Motor neuron (in vitro differentiated cells): ENCODE measurements around the gene DAP. TPM values are rescaled to one million over a fixed set of nuclear protein-coding genes. Genes with fewer than 3 reads are reported as not detected.
"Not testable (repeated sequence)": the region's sequence is repeated elsewhere in the genome, so short reads cannot be mapped to it uniquely, and the experiment has no call there.

ENCODE experiments used
- ATAC-seq, 8 experiments: fragments of 200-7000 bp; cut with Tn5 transposase; replicated peaks in 6 of 8; 2 replicates each; pipeline ENCODE4 v1.8.0; 2021; ENCODE audit warnings: mild to moderate bottlenecking in 8 of 8, moderate library complexity in 8 of 8
- H3K27ac ChIP-seq, 2 donors: fragments of 250-450 bp; sonication (Bioruptor Pico); 2 replicates each; pipeline ENCODE4 v1.9.0; 2021; ENCODE audit warnings: antibody characterized with exemption in 2 of 2, mild to moderate bottlenecking in 2 of 2, moderate library complexity in 1 of 2
- H3K4me1 ChIP-seq, 2 donors: fragments of 250-450 bp; sonication (Bioruptor Pico); replicated peaks in 1 of 2; 2 replicates each; pipeline ENCODE4 v1.6.1; 2021; ENCODE audit warnings: antibody characterized with exemption in 2 of 2, mild to moderate bottlenecking in 2 of 2, moderate library complexity in 1 of 2
- H3K4me3 ChIP-seq, 5 donors: fragments of 250-450 bp; sonication (Bioruptor Pico); 2 replicates each; pipeline ENCODE4 v1.9.0; 2021; ENCODE audit warnings: antibody characterized with exemption in 5 of 5, mild to moderate bottlenecking in 5 of 5, moderate library complexity in 4 of 5
- WGBS, 10 experiments: fragments of 450-650 bp; shearing (Covaris generic); methylation state at CpG; one replicate each; pipeline ENCODE4 v1.0.0; 2022; 5-methylcytosine and 5-hydroxymethylcytosine counted together
- in situ Hi-C, 9 experiments: fragments of 400-800 bp; cut with MboI; loops; one replicate each; pipeline ENCODE4 v1.15.0; 2021; ENCODE audit warnings: low sequenced_read_pairs in 9 of 9, low pct_unique_long_range_greater_than_20kb in 2 of 9; ENCODE audit not compliant: unreplicated experiment in 9 of 9
- total RNA-seq, 8 experiments: library from RNA; unstranded; fragments of 300-600 nt; gene quantifications; 2 replicates each; pipeline versions ENCODE4 v1.2.3 to v1.2.4, GENCODE V29; 2022

DAP gene
- total RNA-seq, 8 experiments from 2014 or later = 14.3 to 75.1 (median 38.9) TPM

GRCh38 chr5:10674096-10674495 is 86.9 kb downstream of the DAP start:
- WGBS, 10 experiments = 17 to 93% (median 83%) methylated on average over 1 to 8 of the region's 11 CpGs; no CpG with 5 or more reads in 5 of the 10 experiments
- no peak overlapping the region for H3K4me3 ChIP-seq
- in situ Hi-C loops = no loop called here
- no peak overlapping the region for H3K27ac ChIP-seq
- no peak for ATAC-seq
- no peaks in the 10 kb centered on the region for H3K4me1 ChIP-seq

GRCh38 chr5:10673407-10673806 is 87.6 kb downstream of the DAP start:
- in situ Hi-C loops = no loop called here
- Histone ChIP-seq H3K4me3 (no peak overlapping the region), H3K4me1 (no peaks in the 10 kb centered on the region), H3K27ac (no peak overlapping the region)
- WGBS, 10 experiments = 40 to 100% (median 77%) methylated on average over 1 to 6 of the region's 9 CpGs; no CpG with 5 or more reads in 2 of the 10 experiments
- ATAC-seq = peak in 1 of 8 experiments; percentile 49

- in situ Hi-C loops = no loop called here
- Histone ChIP-seq H3K27ac (no peak overlapping the region), H3K4me1 (no peaks in the 10 kb centered on the region), H3K4me3 (no peak overlapping the region)
- peak in 1 of 8 experiments; percentile 66 for ATAC-seq
- WGBS, 10 experiments = 0 to 94% (median 69%) methylated on average over 1 to 5 of the region's 8 CpGs; no CpG with 5 or more reads in 4 of the 10 experiments
Observed at GRCh38 chr5:10673017-10673389, 88.0 kb downstream of the DAP start.

- 40 to 94% (median 87%) methylated on average over 2 to 6 of the region's 7 CpGs; no CpG with 5 or more reads in 1 of the 10 experiments for WGBS, 10 experiments
- no peak overlapping the region for H3K4me3 ChIP-seq
- in situ Hi-C loops = no loop called here
- no peaks in the 10 kb centered on the region for H3K4me1 ChIP-seq
- no peak for ATAC-seq
- H3K27ac ChIP-seq = no peak overlapping the region
Observed at GRCh38 chr5:10672146-10673016, 88.7 kb downstream of the DAP start.

- no peak for ATAC-seq
- H3K4me1 ChIP-seq = peaks cover 0 to 4% of the 10 kb centered on the region in 2 donors
- H3K4me3 ChIP-seq = no peak overlapping the region
- in situ Hi-C loops = no loop called here
- H3K27ac ChIP-seq = no peak overlapping the region
- 20 to 93% (median 77%) methylated on average over 3 to 13 of the region's 14 CpGs for WGBS, 10 experiments
Observed at GRCh38 chr5:10671041-10672008, 89.7 kb downstream of the DAP start.

GRCh38 chr5:10669983-10670382 is 91.1 kb downstream of the DAP start:
- in situ Hi-C loops = no loop called here
- Histone ChIP-seq H3K4me3 (no peak overlapping the region), H3K4me1 (peaks cover 0 to 4% of the 10 kb centered on the region in 2 donors), H3K27ac (no peak overlapping the region)
- WGBS, 10 experiments = 83 to 100% (median 100%) methylated on average over 1 of the region's 1 CpG; no CpG with 5 or more reads in 4 of the 10 experiments
- ATAC-seq = no peak

- Histone ChIP-seq H3K27ac (no peak overlapping the region), H3K4me1 (peaks cover 0 to 4% of the 10 kb centered on the region in 2 donors), H3K4me3 (no peak overlapping the region)
- 46 to 100% (median 85%) methylated on average over 1 to 4 of the region's 4 CpGs; no CpG with 5 or more reads in 3 of the 10 experiments for WGBS, 10 experiments
- no peak for ATAC-seq
- in situ Hi-C loops = no loop called here
Observed at GRCh38 chr5:10668697-10669096, 92.3 kb downstream of the DAP start.

- H3K4me3 ChIP-seq = no peak overlapping the region
- in situ Hi-C loops = no loop called here
- H3K27ac ChIP-seq = no peak overlapping the region
- H3K4me1 ChIP-seq = peaks cover 0 to 4% of the 10 kb centered on the region in 2 donors
- WGBS, 10 experiments = 20 to 92% (median 84%) methylated on average over 1 to 4 of the region's 6 CpGs; no CpG with 5 or more reads in 2 of the 10 experiments
- no peak for ATAC-seq
Observed at GRCh38 chr5:10667431-10668057, 93.5 kb downstream of the DAP start.

- WGBS, 10 experiments = 19 to 100% (median 84%) methylated on average over 1 to 5 of the region's 7 CpGs; no CpG with 5 or more reads in 1 of the 10 experiments
- H3K4me1 ChIP-seq = peaks cover 0 to 4% of the 10 kb centered on the region in 2 donors
- no peak overlapping the region for H3K4me3 ChIP-seq
- ATAC-seq = peak in 6 of 8 experiments; percentile 44 to 59 (median 53)
- in situ Hi-C loops = no loop called here
- no peak overlapping the region for H3K27ac ChIP-seq
Observed at GRCh38 chr5:10666531-10667299, 94.3 kb downstream of the DAP start.

GRCh38 chr5:10665799-10666198 is 95.2 kb downstream of the DAP start:
- no peak for ATAC-seq
- 0 to 97% (median 93%) methylated on average over 1 to 6 of the region's 9 CpGs; no CpG with 5 or more reads in 5 of the 10 experiments for WGBS, 10 experiments
- Histone ChIP-seq H3K4me1 (peaks cover 0 to 4% of the 10 kb centered on the region in 2 donors), H3K27ac (no peak overlapping the region), H3K4me3 (no peak overlapping the region)
- in situ Hi-C loops = no loop called here

- WGBS, 10 experiments = 95 to 100% (median 100%) methylated on average over 3 to 5 of the region's 6 CpGs; no CpG with 5 or more reads in 7 of the 10 experiments
- H3K27ac ChIP-seq, H3K4me1 ChIP-seq, H3K4me3 ChIP-seq, in situ Hi-C loops, ATAC-seq: not testable (repeated sequence)
Observed at GRCh38 chr5:10664180-10664769, 96.8 kb downstream of the DAP start.
